T-helper 22 cell (primary cell): ENCODE results near the gene ARR3.
"Not testable (repeated sequence)": the region's sequence is repeated elsewhere in the genome, so short reads cannot be mapped to it uniquely, and the experiment has no call there.

Source experiments
- DNase-seq: peaks from one replicate; pipeline ENCODE4 v3.0.0-alpha.2; 2020; ENCODE audit warnings: low read depth

The ARR3 gene

DNA sequence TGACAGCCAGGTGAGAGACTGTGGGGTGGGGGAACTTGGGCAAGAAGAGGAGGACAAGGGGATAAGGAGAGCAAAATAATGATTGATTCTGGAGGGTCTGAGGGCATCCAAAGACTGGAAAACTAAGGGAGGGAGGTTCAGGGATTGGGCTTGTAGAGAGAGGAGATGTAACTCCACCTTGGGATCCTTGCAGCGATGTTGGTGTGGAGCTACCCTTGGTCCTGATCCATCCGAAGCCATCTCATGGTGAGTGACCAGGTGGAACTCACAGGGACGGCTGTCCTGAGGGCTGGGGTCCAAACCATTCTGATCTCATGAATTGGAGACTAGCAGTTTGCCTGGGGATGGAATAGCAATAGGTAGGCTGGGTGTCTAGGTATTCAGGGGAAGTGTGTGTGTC, 12.4 kb downstream of the ARR3 start:
- no peak for DNase-seq

DNA sequence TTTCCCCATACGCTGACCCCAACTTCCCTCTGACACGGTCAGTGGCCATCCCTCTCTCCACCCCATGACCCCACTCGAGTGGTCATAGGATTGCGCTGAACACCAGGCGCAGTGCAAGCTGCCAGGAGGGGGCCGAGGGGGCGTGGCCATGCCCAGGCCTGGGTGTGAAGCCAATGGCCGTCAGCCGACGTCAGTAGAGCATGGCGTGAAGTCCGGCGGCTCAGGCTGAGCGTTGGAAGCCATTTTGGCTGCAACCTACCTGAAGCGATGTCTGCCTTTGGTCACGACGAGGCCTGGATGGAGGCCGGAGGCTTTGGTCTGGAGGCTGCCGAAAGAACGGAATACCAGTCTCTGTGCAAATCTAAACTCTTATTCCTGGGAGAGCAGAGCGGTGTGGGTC, 13.8 kb downstream of the ARR3 start, which contains the start of gene RAB41:
Gene RAB41, plus strand, starts transcription at position 222 of the 400 bp plus-strand sequence. Its CDS starts 46 bp downstream, at position 268.
- DNase-seq: no peak

DNA sequence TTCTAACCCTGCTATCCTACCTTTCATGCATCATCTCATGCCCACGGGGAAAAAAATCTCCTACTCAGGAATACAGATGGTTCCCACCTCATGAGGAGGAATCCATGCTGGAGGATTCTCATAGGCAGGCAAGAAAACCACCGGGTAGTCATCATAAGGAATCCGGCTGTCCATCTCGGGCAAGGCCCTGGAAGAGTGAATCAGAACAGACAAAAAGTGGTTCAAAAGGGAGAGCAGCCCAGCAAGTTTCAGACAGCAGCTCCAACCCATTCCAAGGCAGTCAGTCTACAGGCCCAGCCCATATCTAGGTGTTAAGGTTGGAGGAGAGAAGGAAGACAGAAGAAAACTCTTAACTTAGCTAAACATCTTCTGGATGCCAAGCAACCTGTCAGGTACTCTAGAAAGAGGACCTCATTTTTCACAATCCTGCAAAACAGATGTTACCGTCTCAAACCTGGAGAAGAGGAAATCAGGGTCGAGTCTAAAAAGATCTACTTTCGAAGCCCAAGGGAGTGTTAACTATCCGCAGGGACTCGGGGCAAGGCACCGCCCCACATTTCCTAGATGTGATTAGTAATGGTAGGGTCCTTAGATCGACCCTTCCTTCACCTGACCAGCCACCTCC, 21.1 kb downstream of the ARR3 start:
- no peak for DNase-seq

DNA sequence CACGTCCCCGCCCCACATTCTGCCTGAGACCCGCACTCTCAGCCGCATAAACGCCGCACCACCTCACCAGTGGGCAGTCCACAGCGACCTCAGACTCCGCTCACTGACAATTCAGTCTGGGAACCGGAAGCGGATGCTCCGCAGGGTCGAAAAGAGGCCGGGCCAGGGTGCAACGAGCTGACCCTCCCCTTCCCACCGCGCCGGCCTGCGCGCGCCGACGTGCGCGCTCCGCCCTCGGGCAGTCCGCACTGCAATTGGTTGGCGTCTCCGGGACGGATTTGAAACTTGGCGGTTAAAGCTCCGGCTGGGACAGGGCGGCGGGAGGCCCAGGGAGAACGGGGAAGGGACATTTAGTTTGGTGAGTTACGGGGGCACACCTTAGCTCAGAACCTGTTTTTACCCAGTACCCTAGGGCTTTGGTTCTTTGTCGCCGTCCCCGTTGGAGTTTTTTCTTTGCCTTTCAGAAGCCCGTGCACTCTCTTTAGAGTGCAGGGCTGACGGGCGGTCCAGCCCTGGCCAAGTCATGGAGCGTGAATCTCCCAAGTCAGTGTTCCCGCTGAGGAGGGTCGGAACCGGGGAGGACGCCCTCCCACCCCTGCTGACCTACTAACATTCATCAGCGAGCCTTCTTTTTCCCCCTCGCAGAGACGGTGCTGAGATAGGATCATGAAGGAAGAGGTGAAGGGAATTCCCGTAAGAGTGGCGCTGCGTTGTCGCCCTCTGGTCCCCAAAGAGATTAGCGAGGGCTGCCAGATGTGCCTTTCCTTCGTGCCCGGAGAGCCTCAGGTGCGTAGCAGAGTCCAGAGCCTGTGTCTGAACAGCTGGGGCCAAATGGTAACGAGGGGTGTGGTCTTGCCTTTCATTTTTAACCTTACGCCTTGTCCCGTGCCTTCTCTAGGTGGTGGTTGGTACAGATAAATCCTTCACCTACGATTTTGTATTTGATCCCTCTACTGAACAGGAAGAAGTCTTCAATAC, 21.9 kb downstream of the ARR3 start, which contains the start of the genes KIF4A and PDZD11:
Gene KIF4A, plus strand, starts transcription at position 312 of the 978 bp plus-strand sequence. Its CDS starts 355 bp downstream, at position 667.
Gene PDZD11, minus strand, starts transcription at position 135 of the 978 bp plus-strand sequence. CDS start 586 bp downstream, outside the sequence.
- peak; percentile 60 for DNase-seq

DNA sequence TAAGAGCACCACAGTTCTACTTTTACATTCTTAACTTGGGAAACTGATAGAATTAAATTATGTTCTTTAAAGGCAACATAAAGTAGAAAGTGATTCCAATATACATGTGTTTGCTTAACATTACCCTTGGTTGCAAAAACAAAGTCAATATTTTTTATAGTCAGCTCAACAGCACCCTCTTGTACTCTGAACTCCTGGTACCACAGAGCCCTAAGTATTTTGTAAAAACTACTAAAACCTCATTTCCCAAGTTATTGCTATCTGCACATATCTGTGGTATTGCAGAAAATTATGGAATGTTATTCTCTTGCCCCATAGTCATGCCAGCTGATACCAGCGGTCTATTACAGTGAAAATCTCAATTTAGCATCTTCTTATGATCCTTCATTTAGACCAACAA, 24.7 kb downstream of the ARR3 start:
- DNase-seq: no peak

DNA sequence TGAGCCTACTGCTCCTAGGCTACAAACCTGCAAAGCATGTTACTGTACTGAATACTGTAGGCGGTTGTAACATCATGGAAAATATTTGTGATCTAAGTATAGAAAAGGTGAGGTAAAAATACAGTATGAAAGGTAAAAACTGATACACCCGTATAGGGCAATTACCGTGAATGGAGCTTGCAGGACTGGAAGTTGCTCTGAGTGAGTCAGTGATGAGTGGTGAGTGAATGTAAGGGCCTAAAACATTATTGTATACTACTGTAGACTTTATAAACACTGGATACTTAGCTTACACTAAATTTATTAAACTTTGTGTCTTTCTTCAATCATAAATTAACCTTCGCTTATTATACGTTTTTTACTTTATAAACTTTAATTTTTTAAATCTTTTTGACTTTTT, 25.5 kb downstream of the ARR3 start:
- DNase-seq: no peak

DNA sequence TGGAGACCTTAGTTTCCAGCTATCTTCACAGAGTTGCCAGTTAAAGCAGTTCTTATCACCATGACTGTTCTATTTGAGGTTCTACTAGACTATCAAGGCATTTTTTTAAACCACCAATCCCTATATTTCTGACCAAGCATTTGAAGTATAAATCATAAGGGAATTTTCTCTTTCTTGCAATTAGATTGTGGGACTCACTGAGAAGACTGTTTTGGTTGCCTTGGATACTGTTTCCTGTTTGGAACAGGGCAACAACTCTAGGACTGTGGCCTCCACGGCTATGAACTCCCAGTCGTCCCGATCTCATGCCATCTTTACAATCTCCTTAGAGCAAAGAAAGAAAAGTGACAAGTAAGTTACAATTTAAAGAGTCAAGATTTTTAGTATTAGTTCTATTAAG, 33.6 kb downstream of the ARR3 start:
- no peak for DNase-seq

DNA sequence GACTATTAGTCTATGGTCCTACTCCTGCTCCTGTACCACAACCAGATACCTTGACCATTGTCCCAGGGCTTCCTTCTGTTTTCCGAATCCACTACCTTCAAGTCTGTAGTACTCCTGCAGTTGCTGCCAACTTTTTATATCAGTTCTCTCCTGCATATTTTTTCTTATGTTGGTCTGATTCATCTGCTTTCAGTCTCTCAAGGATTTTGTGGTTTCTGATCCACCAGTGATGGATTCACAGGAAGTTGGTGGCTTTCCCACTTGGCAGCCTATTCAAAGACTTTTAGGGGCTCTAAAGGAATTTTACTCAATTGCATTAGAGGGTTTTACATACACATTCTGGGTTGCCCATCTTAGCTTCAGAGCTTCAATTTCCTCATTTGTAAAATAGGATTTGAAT, 45.4 kb downstream of the ARR3 start:
- DNase-seq: no peak

DNA sequence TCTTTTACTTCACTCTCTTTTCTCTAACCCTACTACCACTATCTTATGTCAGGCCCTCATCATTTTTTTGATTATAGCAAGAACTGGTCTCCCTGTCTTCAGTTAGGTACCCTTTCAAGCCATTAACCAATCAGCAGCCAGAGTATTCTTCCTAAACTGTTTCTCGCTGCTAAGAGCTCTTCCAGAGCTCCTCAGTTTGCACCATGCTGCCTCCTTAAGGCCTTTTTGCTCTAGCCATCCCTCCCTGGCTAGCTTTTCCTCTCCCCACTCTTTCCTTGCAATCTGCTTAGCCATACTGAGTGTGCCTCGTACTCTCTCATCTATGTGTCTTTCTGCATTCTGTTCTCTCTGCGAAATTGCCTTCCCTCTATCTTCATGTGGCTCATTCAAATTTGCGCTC, 54.6 kb downstream of the ARR3 start:
- DNase-seq: no peak

DNA sequence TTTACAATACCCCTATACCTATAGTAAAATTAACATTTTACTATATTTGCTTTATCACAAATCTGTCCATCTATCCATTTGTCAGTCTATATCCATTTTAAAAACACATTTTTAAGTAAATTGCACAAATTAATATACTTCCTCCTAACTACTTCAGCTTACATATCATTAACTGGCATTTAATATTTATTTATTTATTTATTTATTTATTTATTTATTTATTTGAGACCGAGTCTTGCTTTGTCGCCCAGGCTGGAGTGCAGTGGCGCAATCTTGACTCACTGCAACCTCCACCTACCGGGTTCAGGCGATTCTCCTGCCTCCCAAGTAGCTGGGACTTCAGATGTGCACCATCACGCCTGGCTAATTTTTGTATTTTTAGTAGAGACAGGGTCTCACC, 55.5 kb downstream of the ARR3 start:
- DNase-seq: not testable (repeated sequence)

DNA sequence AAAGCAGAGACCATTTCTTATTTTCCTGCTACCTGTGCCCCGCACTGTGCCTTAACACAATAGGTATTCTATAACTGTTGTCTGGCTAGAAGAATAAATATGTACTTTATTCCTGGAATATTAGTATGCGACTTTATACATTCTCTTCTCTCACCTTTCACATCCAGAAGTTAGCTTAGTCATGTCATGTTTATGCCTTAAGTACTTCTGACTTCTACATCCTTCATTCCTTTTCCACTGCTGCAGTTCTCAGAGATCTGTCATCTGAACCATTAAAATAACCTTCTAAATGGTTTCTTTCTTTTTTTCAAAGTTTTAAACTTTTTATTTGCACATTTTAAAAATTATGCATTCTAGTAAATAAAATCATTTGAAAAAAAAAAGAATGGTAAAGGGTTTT, 56.2 kb downstream of the ARR3 start:
- DNase-seq: no peak

DNA sequence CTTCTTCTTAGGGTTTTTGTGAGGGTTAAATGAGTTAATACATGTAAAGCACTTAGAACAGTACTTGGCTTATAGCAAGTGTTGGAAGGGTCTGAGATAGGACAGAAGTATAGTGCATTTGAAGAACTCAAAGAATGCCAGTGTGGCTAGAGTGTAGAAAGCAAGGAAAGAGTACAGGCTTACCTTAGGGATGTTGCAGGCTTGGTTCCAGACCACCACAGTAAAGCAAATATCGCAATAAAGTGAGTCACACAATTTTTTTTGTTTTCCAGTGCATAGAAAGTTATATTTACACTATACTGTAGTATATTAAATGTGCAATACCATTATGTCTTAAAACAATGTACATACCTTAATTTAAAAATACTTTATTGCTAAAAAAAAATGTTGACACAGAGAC, 63.0 kb downstream of the ARR3 start:
- DNase-seq: no peak
